Breast epithelium (tissue), 3 donors: Measurements from ENCODE around the gene GDPD4.

Experiments
- POLR2AphosphoS5 ChIP-seq, 3 donors: sonication (generic); formaldehyde crosslinking; IDR thresholded peaks; one replicate each; pipeline ENCODE4 v1.6.1; 2017; ENCODE audit warnings: antibody characterized with exemption in 3 of 3
- TF ChIP-seq, protein P1 (sequence below), 3 donors: fragments of 450-650 bp; IDR thresholded peaks; one replicate each; pipeline ENCODE4 v1.5.1; 2016 to 2017; ENCODE audit warnings: antibody characterized with exemption in 3 of 3, mild to moderate bottlenecking in 3 of 3, moderate library complexity in 3 of 3

DNA sequence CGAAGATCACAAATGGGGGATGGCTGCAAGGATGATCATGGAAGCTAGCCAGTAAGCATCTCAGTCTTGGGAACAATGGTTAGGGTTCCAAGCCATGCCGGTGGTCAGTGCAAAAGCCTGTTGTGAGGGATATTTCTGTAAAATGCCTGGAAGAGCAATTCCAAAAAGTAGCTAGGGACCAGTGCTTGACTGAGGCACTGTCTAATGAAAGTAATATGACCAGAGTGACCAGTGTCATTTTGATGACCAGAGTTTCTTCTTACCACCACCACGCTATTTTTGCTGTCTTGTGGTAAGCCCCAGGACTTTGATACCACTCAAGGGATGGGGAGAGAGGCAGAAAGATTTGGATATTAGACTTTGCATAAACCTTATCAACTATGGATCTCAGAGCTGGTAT is 18.4 kb downstream of the GDPD4 start:
- TF ChIP-seq POLR2AphosphoS5 (IDR thresholded peaks at IDR 0.05) = no peak
- TF ChIP-seq, protein P1, sequence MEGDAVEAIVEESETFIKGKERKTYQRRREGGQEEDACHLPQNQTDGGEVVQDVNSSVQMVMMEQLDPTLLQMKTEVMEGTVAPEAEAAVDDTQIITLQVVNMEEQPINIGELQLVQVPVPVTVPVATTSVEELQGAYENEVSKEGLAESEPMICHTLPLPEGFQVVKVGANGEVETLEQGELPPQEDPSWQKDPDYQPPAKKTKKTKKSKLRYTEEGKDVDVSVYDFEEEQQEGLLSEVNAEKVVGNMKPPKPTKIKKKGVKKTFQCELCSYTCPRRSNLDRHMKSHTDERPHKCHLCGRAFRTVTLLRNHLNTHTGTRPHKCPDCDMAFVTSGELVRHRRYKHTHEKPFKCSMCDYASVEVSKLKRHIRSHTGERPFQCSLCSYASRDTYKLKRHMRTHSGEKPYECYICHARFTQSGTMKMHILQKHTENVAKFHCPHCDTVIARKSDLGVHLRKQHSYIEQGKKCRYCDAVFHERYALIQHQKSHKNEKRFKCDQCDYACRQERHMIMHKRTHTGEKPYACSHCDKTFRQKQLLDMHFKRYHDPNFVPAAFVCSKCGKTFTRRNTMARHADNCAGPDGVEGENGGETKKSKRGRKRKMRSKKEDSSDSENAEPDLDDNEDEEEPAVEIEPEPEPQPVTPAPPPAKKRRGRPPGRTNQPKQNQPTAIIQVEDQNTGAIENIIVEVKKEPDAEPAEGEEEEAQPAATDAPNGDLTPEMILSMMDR (IDR thresholded peaks at IDR 0.05) = no peak
